ENCODE data around the gene GIT2.

The GIT2 gene

DNA sequence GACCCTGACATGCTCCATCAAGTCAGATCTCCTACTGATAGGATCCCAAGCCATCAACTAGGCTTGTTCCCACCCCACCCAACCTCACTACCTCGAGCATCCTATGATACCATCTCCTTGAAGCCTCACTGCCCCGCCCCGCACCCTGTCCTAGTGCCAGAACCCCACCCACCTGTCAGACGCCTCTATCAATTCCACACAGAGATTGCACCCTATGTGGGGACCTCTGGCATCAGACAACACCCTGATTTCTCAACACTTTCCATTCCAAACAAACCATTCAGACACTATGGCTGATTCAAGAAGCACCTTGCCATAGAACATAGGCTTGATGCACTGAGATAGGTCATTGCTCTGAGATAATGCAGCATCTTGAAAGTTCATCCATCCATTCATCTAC is 112.7 kb downstream of the GIT2 start:
- H3K9ac ChIP-seq (ENCODE audit: low read depth, low read length) = no peak overlapping the region
- no peaks in the 10 kb centered on the region for H3K9me3 ChIP-seq (ENCODE audit: control insufficient read depth, insufficient read depth, low read length)
- peaks cover 16% of the 10 kb centered on the region; the same call in 1 of the 2 replicates for H3K4me1 ChIP-seq (ENCODE audit: insufficient read depth, low read length)
- no peaks in the 10 kb centered on the region for H3K36me3 ChIP-seq (ENCODE audit: insufficient read depth, low read length)

DNA sequence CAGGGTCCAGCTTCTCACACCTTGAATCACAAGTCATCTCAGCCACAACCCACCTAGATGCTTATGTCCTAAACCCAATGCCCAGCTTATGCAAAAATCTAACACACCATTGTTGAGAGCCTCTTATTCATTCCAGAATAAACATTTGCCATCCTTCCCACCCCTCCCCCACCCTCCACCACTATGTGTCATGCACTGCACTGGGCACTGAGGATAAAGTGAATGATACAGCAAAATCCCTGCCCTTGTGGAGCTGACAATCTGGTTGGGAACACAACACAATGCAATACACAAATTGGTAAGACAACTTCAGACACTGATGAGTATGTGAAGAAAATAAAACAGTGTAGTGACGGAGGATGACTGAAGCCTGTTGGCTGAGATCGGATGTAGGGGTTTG is 114.4 kb downstream of the GIT2 start:
- no peaks in the 10 kb centered on the region for H3K9me3 ChIP-seq (ENCODE audit: control insufficient read depth, insufficient read depth, low read length)
- H3K36me3 ChIP-seq (ENCODE audit: insufficient read depth, low read length) = no peaks in the 10 kb centered on the region
- peaks cover 28% of the 10 kb centered on the region; the same call in 1 of the 2 replicates for H3K4me1 ChIP-seq (ENCODE audit: insufficient read depth, low read length)
- H3K9ac ChIP-seq (ENCODE audit: low read depth, low read length) = peak overlapping the region; percentile 17

DNA sequence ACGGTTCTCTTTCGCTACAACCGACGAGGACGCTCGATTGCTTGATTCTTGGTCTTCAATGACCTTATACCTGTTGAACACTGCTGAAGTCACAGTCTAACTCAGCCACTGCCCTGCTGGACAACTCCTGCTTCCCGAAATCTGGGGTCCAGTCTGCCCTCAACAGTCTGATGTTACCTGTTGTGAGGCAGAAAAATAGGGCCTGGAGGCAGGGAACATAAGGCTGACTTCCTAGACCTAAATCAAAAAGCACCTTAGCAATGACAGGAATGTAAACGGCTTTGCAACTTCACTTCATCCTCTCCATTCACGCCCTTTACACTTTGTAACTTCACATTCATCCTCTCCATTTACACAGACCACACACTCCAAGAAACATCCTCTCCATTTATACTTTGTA is 115.2 kb downstream of the GIT2 start:
- no peaks in the 10 kb centered on the region for H3K36me3 ChIP-seq (ENCODE audit: insufficient read depth, low read length)

GRCh38 chr12:109880043-109880931 is 115.9 kb downstream of the GIT2 start, which contains the start of gene GLTP:
Gene GLTP, minus strand, starts transcription at chr12:109880541. Its CDS starts 167 bp downstream, at chr12:109880374.
- Histone ChIP-seq H3K9me3 (ENCODE audit: control insufficient read depth, insufficient read depth, low read length) (no peaks in the 10 kb centered on the region), H3K36me3 (ENCODE audit: insufficient read depth, low read length) (no peaks in the 10 kb centered on the region), H3K9ac (ENCODE audit: low read depth, low read length) (peak within 1 kb of the TSS; percentile 77), H3K4me1 (ENCODE audit: insufficient read depth, low read length) (peaks cover 28% of the 10 kb centered on the region; the same call in 1 of the 2 replicates)

More for the DNA sequence above, 115.2 kb downstream of the GIT2 start:
- Histone ChIP-seq H3K4me1 (ENCODE audit: insufficient read depth, low read length) (peaks cover 28% of the 10 kb centered on the region; the same call in 1 of the 2 replicates), H3K9me3 (ENCODE audit: control insufficient read depth, insufficient read depth, low read length) (no peaks in the 10 kb centered on the region), H3K9ac (ENCODE audit: low read depth, low read length) (peak overlapping the region; percentile 64)

Measured in ES-I3 (cell line).